Embryonic facial prominence (tissue), 1 donor: ENCODE results near the gene PITPNB.
A peak's percentile ranks its signal among the peaks of the same experiment; 100 is the strongest.

ENCODE experiments used
- DNase-seq: peaks from one replicate; pipeline ENCODE4 v3.0.0-alpha.2; 2016; ENCODE audit errors: extremely low spot score

The PITPNB gene

GRCh38 chr22:27858626-27859025 is 60.4 kb downstream of the PITPNB start:
- no peak for DNase-seq

GRCh38 chr22:27857443-27857842 is 61.6 kb downstream of the PITPNB start:
- no peak for DNase-seq

- DNase-seq: no peak
Measured at GRCh38 chr22:27856386-27856785, 62.7 kb downstream of the PITPNB start.

- DNase-seq: no peak
Measured at GRCh38 chr22:27853424-27853823, 65.6 kb downstream of the PITPNB start.

- DNase-seq: no peak
Measured at GRCh38 chr22:27851974-27852746, 66.9 kb downstream of the PITPNB start.

- no peak for DNase-seq
Measured at GRCh38 chr22:27850000-27850521, 69.0 kb downstream of the PITPNB start.

- no peak for DNase-seq
Measured at GRCh38 chr22:27848005-27848404, 71.1 kb downstream of the PITPNB start.

GRCh38 chr22:27846910-27847309 is 72.1 kb downstream of the PITPNB start:
- no peak for DNase-seq

GRCh38 chr22:27846248-27846757 is 72.8 kb downstream of the PITPNB start:
- DNase-seq: no peak

GRCh38 chr22:27845644-27846043 is 73.4 kb downstream of the PITPNB start:
- no peak for DNase-seq

GRCh38 chr22:27844656-27845591 is 74.1 kb downstream of the PITPNB start:
- peak; percentile 60 for DNase-seq

GRCh38 chr22:27844256-27844655 is 74.8 kb downstream of the PITPNB start:
- DNase-seq: no peak

GRCh38 chr22:27843441-27843840 is 75.6 kb downstream of the PITPNB start:
- no peak for DNase-seq

- DNase-seq: peak; percentile 91
Measured at GRCh38 chr22:27842669-27843431, 76.2 kb downstream of the PITPNB start.

- DNase-seq: no peak
Measured at GRCh38 chr22:27842201-27842600, 76.9 kb downstream of the PITPNB start.

- no peak for DNase-seq
Measured at GRCh38 chr22:27840436-27840835, 78.6 kb downstream of the PITPNB start.

GRCh38 chr22:27839057-27839660 is 79.9 kb downstream of the PITPNB start:
- no peak for DNase-seq

- peak; percentile 71 for DNase-seq
Measured at GRCh38 chr22:27836181-27836580, 82.9 kb downstream of the PITPNB start.

- no peak for DNase-seq
Measured at GRCh38 chr22:27835446-27835845, 83.6 kb downstream of the PITPNB start.

- no peak for DNase-seq
Measured at GRCh38 chr22:27834364-27835185, 84.5 kb downstream of the PITPNB start.
